CD14-positive monocyte (primary cell): ENCODE results near the gene LRFN3. TPM values are rescaled to one million over a fixed set of nuclear protein-coding genes. Genes with fewer than 3 reads are reported as not detected.

Experiments used
- DNase-seq, 3 donors: peaks; one replicate each; pipeline ENCODE4 v3.0.0-alpha.2; 2011 to 2022
- H2AFZ ChIP-seq: 2 replicates; pipeline ENCODE4 v1.6.0; 2012; ENCODE audit warnings: mild to moderate bottlenecking, low read depth, low read length, inconsistent platforms; ENCODE audit not compliant: insufficient read depth, poor library complexity, severe bottlenecking
- H3K27ac ChIP-seq, 2 donors: 1 replicate in 1 of 2; 2 replicates in 1 of 2; pipeline ENCODE4 v1.5.1; 2012 to 2013; ENCODE audit warnings: low read length in 2 of 2, control low read depth in 1 of 2, inconsistent platforms in 1 of 2, low read depth in 1 of 2, mild to moderate bottlenecking in 1 of 2
- H3K27me3 ChIP-seq, 2 donors: one replicate each; pipeline versions ENCODE4 v1.6.0 to v1.6.1; 2011 to 2013; ENCODE audit warnings: low read length in 2 of 2; ENCODE audit not compliant: control insufficient read depth in 2 of 2, insufficient read depth in 2 of 2
- H3K36me3 ChIP-seq, 2 donors: replicated peaks in 1 of 2; 1 replicate in 1 of 2; 2 replicates in 1 of 2; pipeline versions ENCODE4 v1.5.1 to v1.6.1; 2012 to 2013; ENCODE audit warnings: low read length in 2 of 2, control low read depth in 1 of 2, inconsistent platforms in 1 of 2, mild to moderate bottlenecking in 1 of 2; ENCODE audit not compliant: insufficient read depth in 2 of 2, control insufficient read depth in 1 of 2
- H3K4me1 ChIP-seq, 2 donors: 1 replicate in 1 of 2; 2 replicates in 1 of 2; pipeline versions ENCODE4 v1.5.1 to v1.6.1; 2012 to 2013; ENCODE audit warnings: low read length in 2 of 2, control low read depth in 1 of 2, inconsistent platforms in 1 of 2, mild to moderate bottlenecking in 1 of 2, moderate library complexity in 1 of 2; ENCODE audit not compliant: insufficient read depth in 2 of 2, control insufficient read depth in 1 of 2
- H3K4me2 ChIP-seq: replicated peaks from 2 replicates; pipeline ENCODE3; 2012; ENCODE audit warnings: low read length, moderate library complexity, mild to moderate bottlenecking; ENCODE audit not compliant: poor library complexity, severe bottlenecking; ENCODE audit errors: extremely low read depth
- H3K4me3 ChIP-seq, 3 experiments: fragments of 200-600 bp in 1 of 3; sonication (generic) in 1 of 3; replicated peaks in 1 of 3; 1 replicate in 2 of 3; 2 replicates in 1 of 3; pipeline ENCODE4 v1.5.1; 2011 to 2013; ENCODE audit warnings: low read length in 3 of 3, mild to moderate bottlenecking in 3 of 3, control low read depth in 2 of 3, low read depth in 2 of 3, inconsistent platforms in 1 of 3, moderate library complexity in 1 of 3
- H3K79me2 ChIP-seq: 2 replicates; pipeline ENCODE4 v1.6.0; 2012; ENCODE audit warnings: mild to moderate bottlenecking, control low read depth, inconsistent platforms, low read length, moderate library complexity; ENCODE audit not compliant: insufficient read depth
- H3K9ac ChIP-seq: 2 replicates; pipeline ENCODE4 v1.6.0; 2017; ENCODE audit warnings: low read length, mild to moderate bottlenecking; ENCODE audit not compliant: insufficient read depth, poor library complexity, severe bottlenecking
- H3K9me3 ChIP-seq, 2 donors: replicated peaks in 1 of 2; 1 replicate in 1 of 2; 2 replicates in 1 of 2; pipeline versions ENCODE4 v1.5.1 to v1.6.1; 2012 to 2013; ENCODE audit warnings: low read length in 2 of 2, control low read depth in 1 of 2; ENCODE audit not compliant: control insufficient read depth in 1 of 2, insufficient read depth in 1 of 2
- H4K20me1 ChIP-seq: 2 replicates; pipeline ENCODE4 v1.6.0; 2012; ENCODE audit warnings: mild to moderate bottlenecking, low read length, control low read depth, moderate library complexity; ENCODE audit not compliant: insufficient read depth
- H3K27ac Mint-ChIP-seq, 7 donors: one replicate each; pipeline ENCODE4 v1.8.0; 2020; ENCODE audit warnings: mild to moderate bottlenecking in 7 of 7, mixed read lengths in 7 of 7, moderate library complexity in 6 of 7, inconsistent platforms in 2 of 7
- H3K27me3 Mint-ChIP-seq, 3 donors: one replicate each; pipeline ENCODE4 v1.8.0; 2021 to 2022; ENCODE audit warnings: low read depth in 3 of 3, mild to moderate bottlenecking in 3 of 3, mixed read lengths in 3 of 3, moderate library complexity in 3 of 3, inconsistent platforms in 1 of 3
- H3K36me3 Mint-ChIP-seq, 2 donors: one replicate each; pipeline ENCODE4 v1.8.0; 2020; ENCODE audit warnings: mixed read lengths in 2 of 2, inconsistent platforms in 1 of 2, mild to moderate bottlenecking in 1 of 2
- H3K4me1 Mint-ChIP-seq: one replicate; pipeline ENCODE4 v1.8.0; 2020; ENCODE audit warnings: mild to moderate bottlenecking, mixed read lengths
- H3K4me3 Mint-ChIP-seq, 2 donors: one replicate each; pipeline ENCODE4 v1.8.0; 2020; ENCODE audit warnings: mild to moderate bottlenecking in 2 of 2, mixed read lengths in 2 of 2, moderate library complexity in 1 of 2
- H3K9me3 Mint-ChIP-seq, 7 donors: one replicate each; pipeline ENCODE4 v1.8.0; 2020 to 2022; ENCODE audit warnings: mixed read lengths in 7 of 7, mild to moderate bottlenecking in 6 of 7, moderate library complexity in 6 of 7, inconsistent platforms in 2 of 7
- WGBS: methylation state at CpG from one replicate; pipeline ENCODE4 v1.1.5; 2013; ENCODE audit warnings: missing lambda C conversion rate; ENCODE audit not compliant: insufficient coverage; 5-methylcytosine and 5-hydroxymethylcytosine counted together
- intact Hi-C, 2 donors: fragments of 100-400 bp; cut with micrococcal nuclease; formaldehyde crosslinking; loops; one replicate each; pipeline versions ENCODE4 v1.15.0 to v1.15.1; 2023
- polyA plus RNA-seq, 3 donors: library from polyadenylated mRNA; depleted of rRNA in 1 of 3; unstranded in 2 of 3; stranded (reverse) in 1 of 3; fragments of 300-500 nt in 2 of 3; fragments of >200 nt in 1 of 3; fragmentation: Illumina TruSeq in 2 of 3; gene quantifications; 1 replicate in 2 of 3; 2 replicates in 1 of 3; pipeline ENCODE4 v1.2.3, GENCODE V29; 2012 to 2021
- TF ChIP-seq, protein P1 (sequence below): fragments of 200-600 bp; IDR thresholded peaks from one replicate; pipeline ENCODE4 v1.8.0; 2022; ENCODE audit warnings: antibody characterized with exemption, mild to moderate bottlenecking

The LRFN3 gene
- polyA plus RNA-seq, 3 donors: 0.04 TPM; not detected in 2

DNA sequence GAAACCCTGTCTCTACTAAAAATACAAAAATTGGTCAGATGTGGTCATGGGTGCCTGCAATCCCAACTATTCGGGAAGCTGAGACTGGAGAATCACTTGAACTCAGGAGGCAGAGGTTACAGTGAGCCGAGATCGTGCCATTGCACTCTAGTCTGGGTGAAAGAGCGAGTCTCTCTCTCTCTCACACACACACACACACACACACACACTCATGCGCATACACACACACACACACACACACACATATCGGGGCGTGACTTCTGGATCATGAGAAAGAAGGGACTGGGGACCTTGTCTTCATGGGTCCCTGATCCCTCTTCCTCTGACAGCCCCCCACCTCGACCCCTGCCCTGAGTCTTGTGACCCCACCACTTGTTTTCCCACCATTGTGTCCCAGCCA lies 47.0 kb downstream of the LRFN3 start:
- Mint-ChIP-seq H3K27me3 (peaks cover 19 to 36% (median 32%) of the 10 kb centered on the region in 3 donors), H3K36me3 (no peaks in the 10 kb centered on the region), H3K27ac (peak overlapping the region in 1 of 7 donors; percentile 32), H3K9me3 (peaks cover 0 to 3% (median 0%) of the 10 kb centered on the region in 7 donors), H3K4me1 (peaks cover 11% of the 10 kb centered on the region), H3K4me3 (peak overlapping the region in 1 of 2 donors; percentile 26)
- intact Hi-C loops: no loop called here
- Histone ChIP-seq H3K27me3 (peaks cover 0 to 3% of the 10 kb centered on the region in 2 donors), H3K36me3 (no peaks in the 10 kb centered on the region), H3K27ac (no peak overlapping the region), H2AFZ (no peak overlapping the region), H4K20me1 (no peaks in the 10 kb centered on the region), H3K9me3 (no peaks in the 10 kb centered on the region), H3K4me3 (no peak overlapping the region), H3K79me2 (no peaks in the 10 kb centered on the region), H3K9ac (no peak overlapping the region), H3K4me2 (no peak overlapping the region), H3K4me1 (peaks cover 12 to 13% of the 10 kb centered on the region in 2 donors)
- DNase-seq: no peak
- TF ChIP-seq, protein P1, sequence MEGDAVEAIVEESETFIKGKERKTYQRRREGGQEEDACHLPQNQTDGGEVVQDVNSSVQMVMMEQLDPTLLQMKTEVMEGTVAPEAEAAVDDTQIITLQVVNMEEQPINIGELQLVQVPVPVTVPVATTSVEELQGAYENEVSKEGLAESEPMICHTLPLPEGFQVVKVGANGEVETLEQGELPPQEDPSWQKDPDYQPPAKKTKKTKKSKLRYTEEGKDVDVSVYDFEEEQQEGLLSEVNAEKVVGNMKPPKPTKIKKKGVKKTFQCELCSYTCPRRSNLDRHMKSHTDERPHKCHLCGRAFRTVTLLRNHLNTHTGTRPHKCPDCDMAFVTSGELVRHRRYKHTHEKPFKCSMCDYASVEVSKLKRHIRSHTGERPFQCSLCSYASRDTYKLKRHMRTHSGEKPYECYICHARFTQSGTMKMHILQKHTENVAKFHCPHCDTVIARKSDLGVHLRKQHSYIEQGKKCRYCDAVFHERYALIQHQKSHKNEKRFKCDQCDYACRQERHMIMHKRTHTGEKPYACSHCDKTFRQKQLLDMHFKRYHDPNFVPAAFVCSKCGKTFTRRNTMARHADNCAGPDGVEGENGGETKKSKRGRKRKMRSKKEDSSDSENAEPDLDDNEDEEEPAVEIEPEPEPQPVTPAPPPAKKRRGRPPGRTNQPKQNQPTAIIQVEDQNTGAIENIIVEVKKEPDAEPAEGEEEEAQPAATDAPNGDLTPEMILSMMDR: no peak
- WGBS: 89% methylated on average over 4 of the region's 8 CpGs

DNA sequence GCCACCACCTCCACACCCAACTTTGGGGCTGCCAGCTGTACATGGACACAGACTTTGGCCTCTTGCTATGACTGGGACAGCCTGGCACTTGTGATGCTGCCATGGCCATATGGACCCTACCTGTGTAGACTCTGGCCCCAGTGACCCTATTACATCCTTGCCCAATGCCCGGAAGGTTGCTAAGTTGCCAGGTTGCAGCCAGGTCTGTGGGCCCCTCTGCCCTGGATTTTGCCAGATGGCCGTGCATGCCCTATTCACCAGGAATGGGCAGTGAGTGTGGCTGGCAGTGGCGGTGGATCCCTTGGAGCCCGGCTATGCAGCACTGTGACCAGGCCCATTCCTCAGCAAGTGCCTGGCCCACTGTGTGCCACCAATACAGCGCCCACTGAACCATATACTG lies 49.9 kb downstream of the LRFN3 start:
- no peak overlapping the region for H3K27ac Mint-ChIP-seq
- no peak overlapping the region for H3K9ac ChIP-seq
- no peaks in the 10 kb centered on the region for H3K36me3 ChIP-seq
- DNase-seq: no peak
- H2AFZ ChIP-seq: peak overlapping the region; percentile 86
- H3K9me3 Mint-ChIP-seq: peaks cover 3 to 11% (median 7%) of the 10 kb centered on the region in 7 donors
- 97% methylated on average over 5 of the region's 5 CpGs for WGBS
- TF ChIP-seq, protein P1: no peak
- H3K4me2 ChIP-seq: no peak overlapping the region
- H3K4me3 ChIP-seq: no peak overlapping the region
- H4K20me1 ChIP-seq: no peaks in the 10 kb centered on the region
- no peak overlapping the region for H3K4me3 Mint-ChIP-seq
- no peak overlapping the region for H3K27ac ChIP-seq
- H3K27me3 Mint-ChIP-seq: peaks cover 17 to 36% (median 29%) of the 10 kb centered on the region in 3 donors
- no peaks in the 10 kb centered on the region for H3K79me2 ChIP-seq
- H3K4me1 ChIP-seq: peaks cover 13 to 16% of the 10 kb centered on the region in 2 donors
- H3K9me3 ChIP-seq: no peaks in the 10 kb centered on the region
- H3K36me3 Mint-ChIP-seq: no peaks in the 10 kb centered on the region
- peaks cover 0 to 6% of the 10 kb centered on the region in 2 donors for H3K27me3 ChIP-seq
- intact Hi-C loops: no loop called here
- peaks cover 17% of the 10 kb centered on the region for H3K4me1 Mint-ChIP-seq
